Activated naive CD4-positive, alpha-beta T cell treated with Interleukin-2 at 50 U/mL for 16 hours (primary cell): ENCODE measurements around the gene ENAH.

ENCODE experiments used
- DNase-seq: peaks from one replicate; pipeline ENCODE4 v3.0.0-alpha.2; 2020

The ENAH gene

DNA sequence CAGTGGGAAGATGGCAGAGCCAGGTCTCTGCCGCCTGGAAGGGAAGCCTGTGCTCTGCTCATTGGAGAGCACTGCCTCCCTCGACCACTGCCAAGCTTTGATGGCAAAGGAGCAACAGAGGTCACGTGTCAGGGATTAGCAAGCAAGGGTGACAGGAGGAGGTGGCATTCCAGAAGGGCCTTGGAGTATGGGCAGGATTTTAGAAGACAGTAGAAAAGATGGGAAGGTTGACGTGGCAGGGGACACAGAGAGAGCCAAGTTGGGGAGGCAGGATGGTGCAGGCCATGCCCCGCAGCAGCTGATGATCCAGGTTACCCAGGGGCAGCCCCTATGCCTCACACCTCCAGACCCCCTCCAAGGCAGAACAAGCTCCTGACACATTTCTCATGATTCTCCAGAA lies 203.1 kb downstream of the ENAH start:
- DNase-seq = no peak

DNA sequence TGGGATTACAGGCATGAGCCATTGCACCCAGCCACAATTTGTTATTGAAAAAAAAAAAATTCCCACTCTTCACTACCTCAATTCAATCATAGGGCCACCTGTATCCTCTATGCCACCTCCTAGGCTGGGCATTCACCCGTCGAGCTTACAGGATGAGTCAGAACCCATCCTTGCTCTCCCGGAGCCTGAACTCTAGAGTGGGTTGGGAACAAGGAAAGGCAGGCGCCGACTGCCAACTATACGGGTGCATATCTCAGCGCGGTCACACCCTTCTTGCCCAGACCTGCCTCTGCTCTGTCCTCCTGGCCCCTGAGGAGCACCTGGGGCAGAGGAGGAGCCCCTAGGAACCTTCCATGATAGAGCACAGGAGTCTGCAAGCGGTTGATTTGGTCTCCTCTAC lies 203.7 kb downstream of the ENAH start:
- DNase-seq = no peak

DNA sequence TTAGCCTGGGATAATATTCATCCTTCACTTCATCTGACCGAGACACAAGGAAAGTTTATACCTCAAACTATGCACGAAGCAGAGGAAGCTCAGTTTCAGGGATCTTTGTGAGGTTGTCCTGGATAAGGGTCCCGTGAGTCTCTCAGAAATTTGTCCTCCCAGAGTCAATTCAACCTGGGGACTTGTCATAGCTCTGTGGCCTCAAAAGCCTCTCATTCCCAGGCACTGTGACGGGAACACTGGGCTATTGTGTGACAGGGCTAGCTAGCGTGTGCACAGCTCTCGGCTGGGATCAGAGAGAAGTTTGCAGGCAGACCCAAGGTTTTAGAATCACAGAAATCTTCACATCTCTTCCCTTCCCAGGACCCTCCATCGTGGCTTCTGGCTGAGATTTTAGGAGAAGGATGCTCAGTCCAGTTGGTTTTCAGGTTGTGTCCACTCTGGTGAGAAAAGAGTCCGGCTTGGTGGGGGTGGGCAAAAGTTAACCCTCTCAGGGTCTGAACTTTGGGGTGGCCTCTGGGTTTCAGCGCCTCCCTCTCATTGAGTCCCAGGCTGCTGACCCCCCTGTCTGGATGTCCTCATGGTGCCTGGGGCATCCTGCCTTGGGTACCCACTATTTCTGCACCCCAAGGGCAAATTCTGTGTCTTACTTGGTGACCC lies 204.6 kb downstream of the ENAH start:
- no peak for DNase-seq

DNA sequence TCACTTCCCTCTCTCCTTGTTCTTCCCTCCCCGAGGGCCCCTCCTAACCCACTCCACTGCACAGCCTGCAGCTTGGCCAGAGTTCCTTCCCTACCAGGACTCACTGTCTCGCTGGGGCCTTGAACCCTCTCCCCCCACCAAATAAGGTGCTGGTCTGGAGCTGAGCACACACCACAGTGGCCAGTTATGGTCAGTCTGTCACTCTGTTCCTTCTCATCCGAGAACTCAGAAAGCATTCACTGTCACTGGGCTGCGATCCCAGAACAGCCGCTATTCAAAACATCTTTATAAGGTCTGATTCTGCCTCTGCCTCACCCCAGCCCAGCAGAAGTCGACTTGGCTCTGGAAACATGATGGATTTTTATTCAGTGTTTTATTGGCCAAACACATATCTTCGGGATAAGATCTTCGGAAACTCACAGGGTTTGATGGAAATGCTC lies 205.3 kb downstream of the ENAH start:
- no peak for DNase-seq

DNA sequence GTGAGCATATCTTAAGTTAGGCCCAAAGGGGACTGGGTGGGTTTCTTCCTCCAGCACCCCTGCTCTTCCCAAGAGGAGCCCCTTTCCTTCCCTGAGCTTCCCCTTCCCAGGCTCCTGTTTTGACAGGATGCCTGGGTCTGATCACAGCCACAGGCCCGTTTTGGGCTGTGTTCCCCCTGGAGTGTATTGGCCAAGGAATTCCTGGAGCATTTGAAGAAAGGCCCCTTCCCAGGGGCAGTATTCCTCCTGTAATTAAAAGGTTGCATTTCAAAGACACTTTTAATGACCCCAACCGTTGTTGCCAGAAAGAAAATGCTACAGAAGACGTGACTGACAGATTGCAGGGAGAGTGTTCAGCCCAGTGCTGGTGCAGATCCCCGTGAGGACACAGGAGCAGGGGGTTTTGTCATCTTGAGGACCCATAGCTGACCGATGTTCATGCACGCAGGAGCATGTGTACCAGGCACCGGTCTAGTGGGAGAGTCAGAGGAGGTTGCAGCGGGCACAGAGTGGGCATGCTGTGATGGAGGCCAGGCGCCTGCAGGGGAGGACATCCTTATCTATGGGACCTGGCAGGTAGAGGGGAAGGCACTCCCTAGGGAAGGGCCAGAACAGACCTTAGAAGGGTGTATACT lies 205.8 kb downstream of the ENAH start:
- DNase-seq = no peak

DNA sequence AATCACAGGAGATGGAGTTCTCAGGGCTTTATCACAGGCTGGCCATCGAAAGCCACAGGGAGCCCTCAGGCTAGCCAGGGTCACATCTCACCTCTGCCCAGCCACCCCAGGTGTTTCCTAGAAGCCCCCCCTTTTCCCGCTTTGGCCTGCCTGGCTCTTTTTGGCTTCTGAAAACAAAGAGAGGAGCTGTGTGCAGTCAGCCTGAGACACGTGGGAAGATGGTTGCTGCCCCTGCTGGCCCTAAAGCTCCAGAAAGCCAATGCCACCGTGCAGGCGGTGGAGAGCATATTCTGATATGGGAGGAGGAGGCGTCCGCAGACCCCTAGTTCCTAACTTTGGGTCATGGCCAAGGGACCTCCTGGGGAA lies 206.3 kb downstream of the ENAH start:
- DNase-seq = no peak

DNA sequence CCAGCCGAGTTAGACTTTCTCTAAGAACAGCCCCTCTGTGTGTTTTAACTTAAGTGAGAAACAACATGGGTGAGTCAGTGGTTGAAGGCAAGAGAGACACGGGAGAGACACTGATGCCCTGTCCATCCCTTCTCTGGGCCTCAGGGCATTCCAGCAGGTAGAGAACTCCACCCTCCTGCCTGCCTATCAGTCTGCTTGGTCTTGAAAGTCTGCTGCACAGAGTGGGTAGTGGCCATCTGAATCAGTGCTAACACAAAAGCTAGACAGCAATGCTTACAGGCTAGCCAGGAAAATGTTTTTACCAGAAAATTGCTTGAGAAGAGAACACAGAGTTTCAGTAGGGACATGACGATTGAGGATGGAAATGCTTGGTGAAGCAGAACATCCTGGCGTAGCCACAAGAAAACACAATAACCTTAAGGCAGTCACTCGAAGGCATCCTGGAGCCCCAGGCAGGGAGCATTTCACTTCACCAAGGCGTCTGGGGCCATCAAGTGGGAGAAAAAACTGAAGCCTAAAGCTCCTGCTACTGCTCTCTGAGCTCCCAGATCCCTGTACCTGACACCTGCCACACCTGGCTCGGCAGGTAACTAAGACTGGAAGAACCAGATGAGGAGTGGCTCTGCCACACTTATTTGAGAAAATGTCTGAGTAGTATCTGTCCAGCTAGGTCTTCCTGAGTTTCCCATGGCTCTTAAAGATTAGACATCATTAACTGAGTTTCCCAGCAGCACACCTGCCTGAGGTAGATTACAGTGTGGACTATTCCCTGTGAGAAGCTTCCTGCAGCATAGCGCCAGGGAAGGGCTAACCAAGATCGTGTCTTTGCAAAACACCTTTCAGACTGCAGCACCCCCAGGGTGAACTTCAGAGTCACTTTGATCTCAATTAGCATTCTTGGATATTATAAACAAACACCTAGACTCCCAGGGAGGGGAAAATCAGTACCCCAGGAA lies 207.0 kb downstream of the ENAH start:
- DNase-seq = no peak

DNA sequence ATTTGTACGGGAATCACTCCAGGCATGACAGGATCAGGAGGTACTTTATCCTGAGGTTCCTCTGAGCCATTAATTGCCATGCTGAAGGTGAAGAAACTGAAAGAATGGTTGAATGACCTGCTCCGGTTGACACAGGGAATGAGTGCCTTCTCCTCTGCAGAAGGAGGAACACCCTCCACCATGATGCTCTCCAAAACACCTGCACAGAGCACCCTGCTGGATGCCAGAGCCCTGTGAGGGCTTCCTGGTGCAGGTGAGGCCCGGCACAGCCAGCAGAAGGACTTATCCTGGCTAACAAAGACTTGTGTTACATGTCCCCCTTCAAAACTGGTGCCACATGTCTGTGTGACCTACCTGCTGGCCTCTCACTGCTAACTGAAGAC lies 210.8 kb downstream of the ENAH start:
- no peak for DNase-seq

DNA sequence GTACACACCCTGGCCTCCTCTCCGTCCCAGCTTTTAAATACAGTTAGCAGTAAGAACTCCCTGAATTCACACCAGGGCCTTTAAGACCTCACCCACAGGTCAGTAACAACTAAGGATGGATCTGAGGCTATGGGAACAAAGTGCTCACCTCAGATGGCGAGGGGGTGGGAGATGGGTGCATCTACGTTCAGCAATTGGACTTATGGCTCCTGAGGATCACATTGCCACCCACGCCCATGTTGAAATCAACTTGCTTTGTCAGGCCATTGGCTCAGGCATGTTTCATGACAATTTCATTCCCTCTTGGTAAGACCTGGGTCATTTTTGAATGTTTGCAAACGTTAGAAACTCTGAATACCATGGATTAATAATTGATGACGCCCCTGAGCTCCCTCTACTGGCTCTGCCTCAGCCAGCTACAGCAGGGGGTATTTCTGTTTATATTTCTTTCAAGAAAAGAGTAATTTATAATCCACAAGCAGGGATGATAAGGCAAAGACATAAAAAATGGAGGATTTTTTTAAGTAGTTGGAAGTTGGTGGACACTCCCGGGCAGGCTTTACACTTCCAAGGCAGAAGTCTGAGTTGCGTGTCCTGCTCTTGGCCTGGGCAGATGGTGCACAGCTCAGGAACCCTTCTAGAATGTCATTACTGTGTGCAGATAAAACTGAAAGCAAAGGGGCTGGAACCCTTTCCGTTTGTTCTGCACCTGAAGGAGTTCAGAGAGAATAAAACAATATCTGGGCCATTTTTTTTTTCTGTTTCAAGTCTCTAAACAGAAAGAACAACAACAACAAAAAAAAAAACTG lies 211.4 kb downstream of the ENAH start:
- no peak for DNase-seq

DNA sequence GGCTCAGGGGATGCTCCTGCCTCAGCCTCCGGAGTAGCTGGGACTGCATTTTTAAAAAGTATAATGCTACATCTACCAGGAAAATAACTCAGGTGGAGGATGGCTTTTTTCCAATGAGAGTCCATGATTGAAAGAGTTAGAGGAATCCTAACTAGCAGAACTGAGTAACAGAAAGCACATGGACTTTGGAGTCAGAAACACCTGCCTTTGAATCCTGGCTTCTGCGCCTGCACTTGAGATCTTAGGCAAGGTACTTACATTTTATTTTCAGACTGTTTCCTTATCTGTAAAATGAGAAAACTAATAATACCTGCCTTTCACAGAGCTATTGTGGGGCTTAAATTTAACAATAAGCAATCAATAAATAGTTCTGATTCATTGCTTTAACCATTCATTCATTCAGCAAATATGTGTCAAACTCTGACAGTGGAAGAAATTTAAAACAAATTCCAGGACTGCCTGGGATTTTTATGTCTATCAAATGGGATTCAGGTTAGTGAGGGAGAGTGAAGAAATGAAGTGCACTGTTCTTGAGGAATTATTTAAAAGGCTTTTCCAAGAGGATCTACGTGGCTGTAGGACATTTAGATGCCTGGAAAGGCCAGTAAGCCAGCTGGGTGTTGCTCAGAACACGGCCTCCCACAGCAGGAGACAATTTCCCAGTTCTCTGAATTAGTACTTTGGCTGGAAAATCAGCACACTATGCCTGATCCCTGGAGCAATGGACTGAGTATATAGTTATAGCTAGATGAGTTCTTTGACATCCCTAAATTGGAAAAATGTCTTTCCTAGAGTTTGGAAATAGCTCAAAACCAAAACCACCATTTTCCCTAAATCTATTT lies 212.3 kb downstream of the ENAH start:
- DNase-seq = no peak

DNA sequence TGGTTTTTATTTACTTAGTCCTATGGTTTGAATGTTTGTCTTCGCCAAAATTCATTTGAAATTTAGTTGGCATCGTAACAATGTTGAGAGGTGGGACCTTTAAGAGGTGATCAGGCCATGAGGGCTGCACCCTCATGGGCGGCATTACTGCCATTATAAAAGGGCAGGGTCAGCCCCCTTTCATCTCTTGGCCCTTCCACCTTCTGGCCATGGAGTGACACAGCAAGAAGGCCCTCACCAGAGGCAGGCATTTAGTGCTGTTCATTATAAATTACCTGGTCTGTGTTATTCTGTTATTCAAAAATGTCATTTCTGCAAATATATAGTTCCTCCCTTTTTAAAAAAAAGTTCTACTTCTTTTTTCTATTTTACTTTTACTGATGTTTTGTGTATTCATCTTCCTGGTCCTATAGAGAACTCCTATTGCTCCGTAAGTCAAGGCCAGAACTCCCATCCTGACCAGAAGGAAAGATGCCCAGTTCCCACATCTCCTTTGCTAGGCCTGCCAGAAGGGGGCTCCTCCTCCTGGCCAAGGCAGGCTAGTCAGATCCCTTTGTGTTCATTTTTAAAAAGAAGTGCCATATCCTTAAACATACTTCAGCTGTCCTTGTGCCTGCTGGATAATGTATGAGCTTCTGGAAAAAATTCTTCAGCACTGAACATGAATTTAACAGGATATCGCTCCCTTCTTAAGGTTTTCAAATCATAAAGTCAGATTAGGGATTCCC lies 215.0 kb downstream of the ENAH start:
- no peak for DNase-seq
